CD4-positive, alpha-beta T cell treated with Interleukin-4 for 1 hour (primary cell): ENCODE data around the gene FOXJ2.
"Not testable (repeated sequence)": the region's sequence is repeated elsewhere in the genome, so short reads cannot be mapped to it uniquely, and the experiment has no call there.

ENCODE experiments used
- DNase-seq, 2 donors: peaks; one replicate each; pipeline ENCODE4 v3.0.0-alpha.2; 2020 to 2022

Gene FOXJ2

DNA sequence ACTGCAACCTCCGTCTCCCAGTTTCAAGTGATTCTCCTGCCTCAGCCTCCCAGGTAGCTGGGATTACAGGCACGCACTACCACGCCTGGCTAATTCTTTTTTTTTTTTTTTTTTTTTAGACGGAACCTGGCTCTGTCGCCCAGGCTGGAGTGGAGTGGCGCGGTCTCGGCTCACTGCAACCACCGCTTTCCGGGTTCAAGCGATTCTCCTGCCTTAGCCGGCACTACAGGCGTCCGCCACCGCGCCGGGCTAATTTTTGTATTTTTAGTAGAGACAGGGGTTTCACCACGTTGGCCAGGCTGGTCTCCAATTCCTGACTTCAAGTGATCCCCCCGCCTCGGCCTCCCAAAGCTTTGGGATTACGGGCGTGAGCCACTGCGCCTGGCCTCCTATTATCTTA is 1.5 kb upstream of the FOXJ2 start:
- not testable (repeated sequence) for DNase-seq

- no peak for DNase-seq
Measured at GRCh38 chr12:8031872-8032241, 659 bp upstream of the FOXJ2 start.

GRCh38 chr12:8033153-8034044 is 883 bp downstream of the FOXJ2 start:
- DNase-seq: peak; percentile 43 to 63

GRCh38 chr12:8034802-8035201 is 2.3 kb downstream of the FOXJ2 start:
- no peak for DNase-seq

GRCh38 chr12:8035440-8036010 is 3.0 kb downstream of the FOXJ2 start:
- no peak for DNase-seq

- DNase-seq: no peak
Measured at GRCh38 chr12:8036346-8036745, 3.8 kb downstream of the FOXJ2 start.

- DNase-seq: peak in 1 of 2 donors; percentile 41
Measured at GRCh38 chr12:8037046-8037663, 4.6 kb downstream of the FOXJ2 start.

DNA sequence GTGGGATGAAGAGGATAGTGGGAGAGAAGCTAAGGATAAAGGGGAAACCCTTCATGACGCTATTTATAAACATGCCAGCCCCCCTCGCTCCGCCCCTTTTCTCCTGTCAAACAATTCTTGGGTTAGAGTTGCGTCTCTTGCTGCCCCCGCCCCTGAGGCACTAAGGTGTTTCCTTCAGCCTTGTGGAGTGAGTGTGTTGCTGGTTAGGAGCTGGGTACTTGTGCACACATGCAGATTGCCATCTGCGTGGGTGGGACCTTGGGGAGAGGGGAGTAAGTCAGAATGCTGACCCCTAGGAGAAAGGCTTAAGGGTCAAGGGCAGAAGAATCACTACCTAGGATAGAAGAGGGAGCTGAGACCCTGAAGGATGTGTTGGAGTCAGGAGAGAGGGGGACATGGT is 5.4 kb downstream of the FOXJ2 start:
- DNase-seq: no peak

DNA sequence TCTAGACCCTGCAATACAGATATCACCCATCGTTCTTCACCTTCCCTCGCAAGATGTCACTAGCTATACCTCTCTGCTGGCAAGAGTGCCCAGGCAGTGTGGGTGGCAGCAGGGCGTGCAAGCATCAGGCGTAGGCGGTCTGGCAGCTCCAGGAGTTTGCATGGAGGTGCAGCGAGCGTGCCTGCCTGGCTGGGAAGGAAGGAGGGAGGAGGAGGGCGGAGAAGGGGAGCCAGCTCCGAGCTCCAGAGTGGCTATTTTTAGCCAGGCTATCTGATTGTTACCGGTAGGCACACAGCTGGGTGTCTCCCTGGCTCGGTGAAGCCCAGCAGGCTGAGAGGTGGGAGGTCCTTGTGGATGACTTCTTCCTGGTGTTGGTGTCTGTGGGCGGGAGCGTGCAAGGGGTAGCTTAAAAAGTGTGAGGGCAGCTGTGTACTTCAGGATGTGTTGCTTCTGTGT is 6.2 kb downstream of the FOXJ2 start:
- DNase-seq: no peak

DNA sequence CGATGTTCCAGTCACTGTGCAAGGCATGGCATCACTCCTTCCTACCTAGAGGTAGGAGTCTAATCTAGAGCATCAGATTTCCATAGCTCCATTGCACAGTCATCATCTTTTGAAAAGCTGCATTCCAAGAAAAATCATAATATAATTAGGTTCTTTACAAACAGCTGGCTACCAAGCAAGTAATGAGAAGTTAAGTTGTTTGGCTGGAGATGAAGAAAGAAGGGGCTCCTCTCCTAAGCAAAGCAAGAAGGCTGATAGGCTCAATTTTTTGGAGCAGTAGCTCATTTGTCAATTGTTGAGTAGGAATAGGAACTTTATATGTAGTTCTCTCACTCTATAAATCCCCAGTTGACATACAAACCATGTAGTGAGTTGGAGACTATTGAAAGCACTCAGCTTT is 8.3 kb downstream of the FOXJ2 start:
- DNase-seq: no peak

- DNase-seq: peak; percentile 79 to 83
Measured at GRCh38 chr12:8045952-8046944, 13.7 kb downstream of the FOXJ2 start.

DNA sequence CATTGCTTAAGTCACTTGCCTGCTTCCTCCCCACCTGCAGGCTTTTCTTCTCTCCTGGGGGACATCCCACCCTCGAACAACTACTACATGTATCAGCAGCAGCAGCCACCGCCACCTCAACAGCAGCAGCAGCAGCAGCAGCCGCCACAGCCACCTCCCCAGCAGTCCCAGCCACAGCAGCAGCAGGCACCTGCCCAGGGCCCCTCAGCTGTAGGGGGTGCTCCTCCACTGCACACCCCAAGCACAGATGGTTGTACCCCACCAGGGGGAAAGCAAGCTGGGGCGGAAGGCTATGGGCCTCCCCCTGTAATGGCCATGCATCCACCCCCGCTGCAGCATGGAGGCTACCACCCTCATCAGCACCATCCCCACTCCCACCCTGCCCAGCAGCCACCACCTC is 15.3 kb downstream of the FOXJ2 start:
- DNase-seq: no peak

DNA sequence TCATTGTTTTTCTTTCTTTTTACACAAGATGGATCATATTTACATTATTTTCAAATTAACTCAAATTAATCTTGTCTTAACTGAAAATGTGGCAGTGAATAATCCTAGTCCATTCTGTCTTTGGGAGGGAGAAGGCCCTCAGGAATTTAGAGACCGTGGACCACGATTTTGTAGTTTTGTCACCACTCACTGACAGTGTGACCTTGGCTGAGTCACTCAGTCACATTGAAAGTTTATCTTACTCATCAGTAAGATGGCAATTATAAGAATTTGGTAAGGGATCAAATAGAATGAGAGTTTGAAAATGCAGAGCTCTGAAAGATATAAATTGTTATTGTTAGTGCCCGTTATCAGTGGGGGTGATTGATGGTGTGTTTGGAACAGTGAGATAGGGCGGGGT is 16.4 kb downstream of the FOXJ2 start:
- no peak for DNase-seq

DNA sequence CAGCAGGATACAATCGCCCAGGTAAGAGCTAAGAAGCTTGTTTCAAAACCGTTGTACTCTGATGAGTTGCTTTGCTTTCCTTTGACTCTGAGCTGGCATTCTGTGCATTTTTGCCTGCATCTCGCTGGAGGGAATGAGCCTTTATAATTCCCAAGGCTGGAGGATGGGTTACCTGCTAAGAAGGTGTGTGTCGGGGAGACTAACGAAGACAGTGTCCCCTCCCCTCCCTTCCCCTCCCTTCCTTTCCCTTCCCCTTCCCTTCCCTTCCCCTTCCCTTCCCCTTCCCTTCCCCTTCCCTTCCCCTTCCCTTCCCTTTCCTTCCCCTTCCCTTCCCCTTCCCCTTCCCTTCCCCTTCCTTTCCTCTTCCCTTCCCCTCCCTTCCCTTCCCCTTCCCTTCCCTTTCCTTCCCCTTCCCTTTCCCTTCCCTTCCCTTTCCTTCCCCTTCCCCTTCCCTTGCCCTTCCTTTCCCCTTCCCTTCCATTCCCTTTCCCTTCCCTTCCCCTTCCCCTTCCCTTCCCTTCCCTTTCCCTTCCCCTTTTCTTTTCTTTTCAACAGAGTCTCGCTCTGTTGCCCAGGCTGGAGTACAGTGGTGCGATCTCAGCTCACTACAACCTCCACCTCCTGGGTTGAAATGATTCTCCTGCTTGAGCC is 18.2 kb downstream of the FOXJ2 start:
- no peak for DNase-seq

DNA sequence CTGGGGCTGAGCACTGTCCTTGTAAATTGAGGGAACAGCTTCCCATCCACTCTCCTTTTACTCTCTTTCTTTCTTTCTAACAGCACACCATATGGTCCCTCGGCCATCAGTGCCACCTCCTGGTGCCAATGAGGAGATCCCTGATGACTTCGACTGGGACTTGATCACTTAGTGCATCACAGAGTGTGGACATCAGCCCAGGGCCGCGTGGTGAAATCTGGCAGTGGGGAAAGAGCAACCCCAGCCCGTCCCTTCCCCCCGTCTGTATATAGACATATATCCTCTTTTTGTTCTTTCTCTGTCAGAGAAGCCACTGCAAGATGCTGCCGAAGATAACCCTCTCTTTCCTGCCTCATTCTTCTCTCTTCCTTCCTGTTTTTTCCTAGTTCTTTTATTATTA is 20.2 kb downstream of the FOXJ2 start:
- DNase-seq: peak in 1 of 2 donors; percentile 64

DNA sequence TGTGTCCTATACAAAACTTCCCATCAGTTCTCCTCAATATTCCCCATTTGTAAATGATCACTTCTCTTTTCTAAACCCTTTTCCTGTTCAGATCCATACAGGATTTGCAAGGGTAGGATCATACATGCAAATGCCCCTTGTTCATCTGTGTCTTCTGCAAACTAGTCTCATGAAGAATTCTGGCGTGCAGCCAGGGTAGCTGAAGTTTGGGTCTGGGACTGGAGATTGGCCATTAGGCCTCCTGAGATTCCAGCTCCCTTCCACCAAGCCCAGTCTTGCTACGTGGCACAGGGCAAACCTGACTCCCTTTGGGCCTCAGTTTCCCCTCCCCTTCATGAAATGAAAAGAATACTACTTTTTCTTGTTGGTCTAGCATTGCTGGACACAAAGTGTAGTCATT is 22.3 kb downstream of the FOXJ2 start:
- no peak for DNase-seq

GRCh38 chr12:8057306-8057705 is 24.8 kb downstream of the FOXJ2 start:
- DNase-seq: no peak

- peak; percentile 15 to 56 for DNase-seq
Measured at GRCh38 chr12:8057839-8058238, 25.3 kb downstream of the FOXJ2 start.

DNA sequence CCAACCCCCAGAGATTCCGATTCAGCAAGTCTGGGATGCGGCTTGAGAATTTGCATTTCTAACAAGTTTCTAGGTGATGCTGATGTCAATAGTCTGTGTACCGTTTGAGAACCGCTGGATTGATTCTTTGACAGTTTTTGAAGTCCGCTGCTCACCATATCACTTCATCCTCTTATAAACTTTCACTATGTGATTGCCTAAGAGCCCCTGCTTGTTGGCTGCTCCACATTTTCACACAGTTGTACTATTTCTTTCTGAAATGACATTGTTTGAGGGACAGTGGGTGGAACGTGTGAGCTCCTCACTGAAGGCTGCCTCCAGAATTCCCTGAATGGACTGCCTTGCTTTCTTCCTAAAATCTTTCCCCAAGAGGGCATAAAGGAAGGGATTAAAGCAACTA is 26.0 kb downstream of the FOXJ2 start:
- no peak for DNase-seq

GRCh38 chr12:8064131-8064530 is 31.6 kb downstream of the FOXJ2 start:
- DNase-seq: no peak

DNA sequence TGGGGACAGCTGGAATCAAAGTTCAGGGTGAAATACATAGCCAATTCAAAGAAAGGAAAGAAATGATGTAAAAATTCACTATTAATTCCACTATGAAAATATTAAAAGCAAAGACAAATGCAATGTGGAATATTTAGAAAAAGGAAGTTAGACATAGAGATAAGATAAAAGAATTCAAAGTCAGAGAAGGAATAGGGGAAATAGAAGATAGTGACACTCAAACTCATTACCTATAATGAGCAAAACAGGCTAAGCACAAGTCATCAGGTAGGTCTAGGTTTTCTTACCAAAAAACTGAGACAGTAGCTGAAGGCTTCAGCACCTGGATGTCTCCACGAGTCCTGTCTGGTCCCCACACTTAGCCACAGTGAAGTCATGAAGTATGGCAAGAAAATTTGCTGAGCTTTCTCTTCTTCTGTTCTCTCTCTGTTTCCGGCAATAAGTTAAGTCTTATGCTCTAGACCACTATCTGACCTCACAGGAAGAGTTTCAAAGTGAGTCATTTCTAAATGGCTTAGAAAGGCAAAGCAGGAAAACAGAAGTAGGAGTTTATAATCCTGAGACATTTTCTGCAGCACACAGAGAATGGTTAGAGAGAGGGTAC is 33.6 kb downstream of the FOXJ2 start, which contains the start of gene C3AR1:
Gene C3AR1, minus strand, starts transcription at position 369 of the 604 bp plus-strand sequence. CDS start 6,174 bp downstream, outside the sequence.
- peak; percentile 54 to 79 for DNase-seq

DNA sequence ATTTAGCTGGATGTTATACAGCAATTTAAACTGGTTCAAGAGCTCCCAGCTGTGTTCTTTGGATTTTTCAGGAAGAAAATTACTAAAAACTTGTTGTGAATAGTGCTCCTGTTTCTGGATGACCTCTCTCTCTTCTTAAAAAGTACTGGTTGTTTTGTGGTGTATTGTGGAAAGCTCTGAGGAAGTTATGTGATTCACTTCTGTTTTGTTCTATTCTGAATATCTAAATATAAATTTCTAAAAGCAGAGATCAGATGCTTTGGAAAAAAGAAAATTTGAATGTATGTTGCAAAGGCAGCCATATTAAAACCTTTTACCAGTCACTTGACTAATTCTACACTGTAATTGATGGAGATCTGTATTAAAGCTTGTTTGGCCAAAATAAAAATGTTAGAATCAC is 37.1 kb downstream of the FOXJ2 start:
- no peak for DNase-seq
